GM12878 (cell line): Measurements from ENCODE around the gene TH. TPM values are rescaled to one million over a fixed set of nuclear protein-coding genes. Genes with fewer than 3 reads are reported as not detected.

Experiments used
- CBX3 ChIP-seq: fragments of 200-600 bp; sonication (generic); IDR thresholded peaks from 2 replicates; pipeline ENCODE4 v1.6.1; 2016; ENCODE audit warnings: low read depth, borderline replicate concordance
- PAX8 ChIP-seq: fragments of 450-650 bp; IDR thresholded peaks from 2 replicates; pipeline ENCODE4 v1.6.1; 2017; ENCODE audit warnings: mild to moderate bottlenecking, moderate library complexity
- RBBP5 ChIP-seq: fragments of 200-600 bp; sonication (generic); conservative IDR thresholded peaks from 2 replicates; pipeline ENCODE4 v1.6.1; 2016
- TCF7 ChIP-seq: IDR thresholded peaks from 2 replicates; pipeline ENCODE4 v1.6.1; 2014; ENCODE audit warnings: antibody characterized with exemption, borderline replicate concordance
- polyA plus RNA-seq, 11 experiments: library from polyadenylated mRNA; depleted of rRNA in 4 of 11; unstranded in 6 of 11; stranded (reverse) in 5 of 11; fragments of >200 nt; fragmentation: Nextera tagmentation in 4 of 11; fragmentation: Illumina TruSeq in 1 of 11; extraction: Ambion mirVana in 4 of 11; extraction: Trizol in 1 of 11; gene quantifications; 1 replicate in 1 of 11; 2 replicates in 10 of 11; pipeline versions ENCODE4 v1.2.1 to v1.2.3, GENCODE V29; 2011 to 2016; ENCODE audit warnings: inconsistent platforms in 2 of 11, missing spikeins in 2 of 11, low read depth in 1 of 11
- total RNA-seq, 4 experiments: library from RNA; depleted of rRNA in 3 of 4; stranded (reverse); fragments of >200 nt in 3 of 4; fragmentation: Illumina TruSeq in 1 of 4; extraction: Trizol in 1 of 4; gene quantifications; 2 replicates each; pipeline versions ENCODE4 v1.2.1 to v1.2.3, GENCODE V29; 2013 to 2021
- TF ChIP-seq, protein P1 (sequence below): fragments of 450-650 bp; IDR thresholded peaks from 2 replicates; pipeline ENCODE4 v1.6.1; 2017; ENCODE audit warnings: mild to moderate bottlenecking, moderate library complexity
- TF ChIP-seq, protein P2 (sequence below): IDR thresholded peaks from 2 replicates; pipeline ENCODE4 v1.6.1; 2012; ENCODE audit warnings: low read length, inconsistent platforms

Gene TH
- total and polyA plus RNA-seq, 10 of the 15 experiments (the other 5 are each of a cell fraction or from before 2014, with no cell fraction given), result not detected

DNA sequence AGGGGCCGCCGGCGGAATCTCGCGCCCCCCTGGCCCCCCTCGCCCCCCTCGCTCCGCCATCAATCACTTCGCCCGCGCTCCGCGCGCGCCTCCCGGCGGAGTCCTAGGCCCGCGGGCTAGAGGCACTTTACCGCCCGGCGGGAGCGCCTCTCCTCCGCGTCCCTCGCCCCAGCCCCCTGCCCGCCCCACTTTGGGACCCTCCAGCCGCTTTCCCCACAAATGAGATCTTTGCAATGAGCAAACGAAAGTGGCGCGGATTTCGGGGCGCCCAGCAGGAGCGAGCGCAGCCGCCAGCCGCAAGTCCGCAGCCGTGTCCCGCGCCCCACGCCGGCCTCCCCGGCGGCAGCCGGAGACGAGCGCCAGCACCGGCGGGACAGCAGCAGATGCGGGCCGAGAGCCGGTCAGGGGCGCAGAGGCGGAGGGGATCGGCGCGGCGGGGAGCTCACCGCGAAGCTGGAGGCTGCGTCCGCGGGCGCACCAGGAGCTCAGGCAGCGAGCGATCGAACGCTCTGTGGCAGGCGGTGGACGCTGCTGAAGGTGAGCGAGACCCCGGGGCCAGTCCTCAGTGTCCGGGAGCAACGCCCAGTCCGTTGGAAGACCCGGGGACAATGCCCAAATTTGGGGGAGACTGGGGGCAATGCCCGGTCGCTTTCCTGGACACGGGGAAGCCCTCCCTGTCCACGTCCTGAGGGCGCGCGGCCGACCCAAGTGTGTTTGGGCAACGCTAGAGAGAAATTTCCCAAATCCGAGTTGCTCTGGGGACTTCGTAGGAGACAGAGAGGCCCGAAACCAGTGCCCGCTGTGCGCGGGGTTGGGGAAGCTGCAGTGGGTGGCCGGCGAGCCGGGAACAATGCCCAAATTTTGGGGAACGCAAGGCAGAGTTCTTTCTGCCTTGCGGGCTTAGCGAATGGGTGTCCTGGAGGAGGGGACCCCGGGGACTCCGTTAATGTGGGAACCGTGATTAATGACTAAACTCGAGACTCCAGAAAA, 30.9 kb downstream of the TH start (continued):
- TF ChIP-seq, protein P1, sequence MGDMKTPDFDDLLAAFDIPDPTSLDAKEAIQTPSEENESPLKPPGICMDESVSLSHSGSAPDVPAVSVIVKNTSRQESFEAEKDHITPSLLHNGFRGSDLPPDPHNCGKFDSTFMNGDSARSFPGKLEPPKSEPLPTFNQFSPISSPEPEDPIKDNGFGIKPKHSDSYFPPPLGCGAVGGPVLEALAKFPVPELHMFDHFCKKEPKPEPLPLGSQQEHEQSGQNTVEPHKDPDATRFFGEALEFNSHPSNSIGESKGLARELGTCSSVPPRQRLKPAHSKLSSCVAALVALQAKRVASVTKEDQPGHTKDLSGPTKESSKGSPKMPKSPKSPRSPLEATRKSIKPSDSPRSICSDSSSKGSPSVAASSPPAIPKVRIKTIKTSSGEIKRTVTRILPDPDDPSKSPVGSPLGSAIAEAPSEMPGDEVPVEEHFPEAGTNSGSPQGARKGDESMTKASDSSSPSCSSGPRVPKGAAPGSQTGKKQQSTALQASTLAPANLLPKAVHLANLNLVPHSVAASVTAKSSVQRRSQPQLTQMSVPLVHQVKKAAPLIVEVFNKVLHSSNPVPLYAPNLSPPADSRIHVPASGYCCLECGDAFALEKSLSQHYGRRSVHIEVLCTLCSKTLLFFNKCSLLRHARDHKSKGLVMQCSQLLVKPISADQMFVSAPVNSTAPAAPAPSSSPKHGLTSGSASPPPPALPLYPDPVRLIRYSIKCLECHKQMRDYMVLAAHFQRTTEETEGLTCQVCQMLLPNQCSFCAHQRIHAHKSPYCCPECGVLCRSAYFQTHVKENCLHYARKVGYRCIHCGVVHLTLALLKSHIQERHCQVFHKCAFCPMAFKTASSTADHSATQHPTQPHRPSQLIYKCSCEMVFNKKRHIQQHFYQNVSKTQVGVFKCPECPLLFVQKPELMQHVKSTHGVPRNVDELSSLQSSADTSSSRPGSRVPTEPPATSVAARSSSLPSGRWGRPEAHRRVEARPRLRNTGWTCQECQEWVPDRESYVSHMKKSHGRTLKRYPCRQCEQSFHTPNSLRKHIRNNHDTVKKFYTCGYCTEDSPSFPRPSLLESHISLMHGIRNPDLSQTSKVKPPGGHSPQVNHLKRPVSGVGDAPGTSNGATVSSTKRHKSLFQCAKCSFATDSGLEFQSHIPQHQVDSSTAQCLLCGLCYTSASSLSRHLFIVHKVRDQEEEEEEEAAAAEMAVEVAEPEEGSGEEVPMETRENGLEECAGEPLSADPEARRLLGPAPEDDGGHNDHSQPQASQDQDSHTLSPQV, result no peak
- TF ChIP-seq TCF7, result no peak
- TF ChIP-seq, protein P2, sequence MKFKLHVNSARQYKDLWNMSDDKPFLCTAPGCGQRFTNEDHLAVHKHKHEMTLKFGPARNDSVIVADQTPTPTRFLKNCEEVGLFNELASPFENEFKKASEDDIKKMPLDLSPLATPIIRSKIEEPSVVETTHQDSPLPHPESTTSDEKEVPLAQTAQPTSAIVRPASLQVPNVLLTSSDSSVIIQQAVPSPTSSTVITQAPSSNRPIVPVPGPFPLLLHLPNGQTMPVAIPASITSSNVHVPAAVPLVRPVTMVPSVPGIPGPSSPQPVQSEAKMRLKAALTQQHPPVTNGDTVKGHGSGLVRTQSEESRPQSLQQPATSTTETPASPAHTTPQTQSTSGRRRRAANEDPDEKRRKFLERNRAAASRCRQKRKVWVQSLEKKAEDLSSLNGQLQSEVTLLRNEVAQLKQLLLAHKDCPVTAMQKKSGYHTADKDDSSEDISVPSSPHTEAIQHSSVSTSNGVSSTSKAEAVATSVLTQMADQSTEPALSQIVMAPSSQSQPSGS, result no peak
- TF ChIP-seq PAX8, result no peak
- no peak for TF ChIP-seq CBX3
- TF ChIP-seq RBBP5, result no peak
